H1 (cell line): ENCODE results near the gene CYTL1. TPM values are rescaled to one million over a fixed set of nuclear protein-coding genes. Genes with fewer than 3 reads are reported as not detected.

Experiments
- CTCF ChIA-PET: fragments of 300-600 bp; sonication (Branson Sonifier 250); formaldehyde crosslinking; loops from one replicate; lab custom pipeline; 2021; ENCODE audit not compliant: partially characterized antibody; lab: Charles Lee
- POLR2A ChIA-PET: fragments of 300-600 bp; sonication (Branson Sonifier 250); formaldehyde crosslinking; loops from one replicate; lab custom pipeline; 2021; ENCODE audit warnings: inconsistent platforms; ENCODE audit not compliant: partially characterized antibody; lab: Charles Lee
- DNase-seq, 2 experiments: peaks; one replicate each; pipeline versions ENCODE4 v3.0.0 to v3.0.0-alpha.2; 2010 to 2022; ENCODE audit warnings: low spot score in 2 of 2, low read depth in 1 of 2, mixed read lengths in 1 of 2
- FAIRE-seq: peaks from 2 replicates; lab custom pipeline; 2011; peaks lifted over from hg19 to GRCh38; lab: Jason Lieb, UNC
- H2AFZ ChIP-seq: 2 replicates; pipeline ENCODE4 v1.8.1; 2012; ENCODE audit warnings: low read length, inconsistent platforms
- H2AK5ac ChIP-seq: 2 replicates; pipeline ENCODE4 v1.6.1; 2013; ENCODE audit warnings: low read depth, low read length
- H2BK120ac ChIP-seq: replicated peaks from 2 replicates; pipeline ENCODE3; 2013; ENCODE audit warnings: low read depth, low read length, inconsistent platforms
- H2BK12ac ChIP-seq: 2 replicates; pipeline ENCODE4 v1.6.1; 2013; ENCODE audit warnings: low read depth, low read length
- H2BK15ac ChIP-seq: 2 replicates; pipeline ENCODE4 v1.6.1; 2013; ENCODE audit warnings: low read length
- H2BK20ac ChIP-seq: 2 replicates; pipeline ENCODE4 v1.6.1; 2013; ENCODE audit warnings: low read length
- H2BK5ac ChIP-seq: 2 replicates; pipeline ENCODE4 v1.6.1; 2013; ENCODE audit warnings: low read depth, low read length
- H3K14ac ChIP-seq: 2 replicates; pipeline ENCODE4 v1.6.1; 2013; ENCODE audit warnings: inconsistent platforms; ENCODE audit not compliant: insufficient read length
- H3K18ac ChIP-seq: 2 replicates; pipeline ENCODE4 v1.6.1; 2013; ENCODE audit warnings: low read length; ENCODE audit errors: extremely low read depth
- H3K23ac ChIP-seq: 2 replicates; pipeline ENCODE4 v1.6.1; 2013; ENCODE audit warnings: inconsistent platforms; ENCODE audit not compliant: insufficient read length
- H3K23me2 ChIP-seq: 2 replicates; pipeline ENCODE4 v1.6.1; 2013; ENCODE audit warnings: low read depth, low read length
- H3K27ac ChIP-seq: 2 replicates; pipeline ENCODE4 v1.6.1; 2011; ENCODE audit warnings: low read depth, low read length, inconsistent platforms
- H3K27me3 ChIP-seq, 4 experiments: replicated peaks in 1 of 4; 1 replicate in 1 of 4; 2 replicates in 3 of 4; pipeline versions ENCODE4 v1.6.1 to v1.8.1; 2011 to 2013; ENCODE audit warnings: low read length in 3 of 4, mild to moderate bottlenecking in 3 of 4, inconsistent platforms in 2 of 4, mixed read lengths in 2 of 4, moderate library complexity in 1 of 4; ENCODE audit not compliant: control insufficient read depth in 3 of 4, insufficient read depth in 3 of 4; ENCODE audit errors: extremely low read depth in 1 of 4
- H3K36me3 ChIP-seq, 4 experiments: 2 replicates each; pipeline versions ENCODE4 v1.6.1 to v1.8.1; 2011 to 2013; ENCODE audit warnings: mild to moderate bottlenecking in 4 of 4, low read length in 3 of 4, moderate library complexity in 2 of 4, control low read depth in 1 of 4, inconsistent platforms in 1 of 4; ENCODE audit not compliant: insufficient read depth in 4 of 4, control insufficient read depth in 2 of 4
- H3K4ac ChIP-seq: replicated peaks from 2 replicates; pipeline ENCODE3; 2013; ENCODE audit warnings: low read length, low read depth, mixed read lengths, inconsistent platforms; ENCODE audit not compliant: insufficient read length
- H3K4me1 ChIP-seq, 4 experiments: replicated peaks in 1 of 4; 1 replicate in 1 of 4; 2 replicates in 3 of 4; pipeline versions ENCODE4 v1.6.1 to v1.8.1; 2011 to 2013; ENCODE audit warnings: low read length in 3 of 4, inconsistent platforms in 2 of 4, mixed read lengths in 1 of 4; ENCODE audit not compliant: insufficient read depth in 4 of 4, control insufficient read depth in 3 of 4
- H3K4me2 ChIP-seq, 2 experiments: 2 replicates each; pipeline versions ENCODE4 v1.6.1 to v1.8.1; 2011 to 2013; ENCODE audit warnings: low read depth in 2 of 2, low read length in 2 of 2, control low read depth in 1 of 2, inconsistent platforms in 1 of 2, mild to moderate bottlenecking in 1 of 2; ENCODE audit not compliant: insufficient read depth in 1 of 2
- H3K4me3 ChIP-seq, 4 experiments: fragments of 200-600, 300-600 bp in 1 of 4; sonication (generic), shearing (Covaris generic), sonication (Bioruptor Twin) in 1 of 4; 2 replicates each; pipeline versions ENCODE4 v1.5.1 to v1.8.1; 2011 to 2016; ENCODE audit warnings: low read length in 4 of 4, low read depth in 3 of 4, control low read depth in 2 of 4, inconsistent platforms in 2 of 4, mild to moderate bottlenecking in 2 of 4, mixed read lengths in 1 of 4, moderate library complexity in 1 of 4; ENCODE audit not compliant: insufficient read depth in 2 of 4; ENCODE audit errors: extremely low read depth in 1 of 4
- H3K56ac ChIP-seq: replicated peaks from 2 replicates; pipeline ENCODE3; 2013; ENCODE audit warnings: low read depth, mild to moderate bottlenecking, mixed read lengths, low read length, inconsistent platforms; ENCODE audit not compliant: insufficient read length
- H3K79me1 ChIP-seq: 2 replicates; pipeline ENCODE4 v1.6.1; 2013; ENCODE audit warnings: low read depth, low read length, control low read depth
- H3K79me2 ChIP-seq, 2 experiments: 2 replicates each; pipeline versions ENCODE4 v1.6.1 to v1.8.1; 2012 to 2013; ENCODE audit warnings: low read length in 2 of 2, mild to moderate bottlenecking in 2 of 2, inconsistent platforms in 1 of 2; ENCODE audit not compliant: insufficient read depth in 2 of 2, control insufficient read depth in 1 of 2
- H3K9ac ChIP-seq, 4 experiments: replicated peaks in 1 of 4; 1 replicate in 1 of 4; 2 replicates in 3 of 4; pipeline versions ENCODE4 v1.6.1 to v1.8.1; 2011 to 2013; ENCODE audit warnings: low read depth in 3 of 4, low read length in 3 of 4, control low read depth in 2 of 4, mild to moderate bottlenecking in 2 of 4, moderate library complexity in 2 of 4, inconsistent platforms in 1 of 4; ENCODE audit errors: extremely low read depth in 1 of 4
- H3K9me3 ChIP-seq, 2 experiments: 2 replicates each; pipeline versions ENCODE4 v1.6.1 to v1.8.1; 2012 to 2013; ENCODE audit warnings: mild to moderate bottlenecking in 2 of 2, moderate library complexity in 2 of 2, control low read depth in 1 of 2, inconsistent platforms in 1 of 2, low read depth in 1 of 2, low read length in 1 of 2, mixed read lengths in 1 of 2; ENCODE audit not compliant: insufficient read depth in 2 of 2
- H4K20me1 ChIP-seq, 2 experiments: replicated peaks in 1 of 2; 2 replicates each; pipeline versions ENCODE3 to v1.8.1; 2011 to 2013; ENCODE audit warnings: inconsistent platforms in 2 of 2, low read length in 2 of 2, mild to moderate bottlenecking in 1 of 2; ENCODE audit not compliant: insufficient read depth in 2 of 2, control insufficient read depth in 1 of 2
- H4K5ac ChIP-seq: 2 replicates; pipeline ENCODE4 v1.6.1; 2013; ENCODE audit warnings: low read length, low read depth, mixed read lengths, inconsistent platforms; ENCODE audit not compliant: insufficient read length
- H4K8ac ChIP-seq: 2 replicates; pipeline ENCODE4 v1.8.0; 2013; ENCODE audit warnings: mild to moderate bottlenecking, moderate library complexity, low read length, inconsistent platforms; ENCODE audit not compliant: insufficient read depth; ENCODE audit errors: extremely low read depth
- H4K91ac ChIP-seq: replicated peaks from 2 replicates; pipeline ENCODE3; 2013; ENCODE audit warnings: low read length, mixed read lengths, inconsistent platforms; ENCODE audit not compliant: insufficient read length
- ATF3 ChIP-seq: IDR thresholded peaks from 2 replicates; pipeline ENCODE4 v1.6.1; 2011; ENCODE audit warnings: low read depth, mild to moderate bottlenecking, low read length; ENCODE audit not compliant: insufficient read depth
- EP300 ChIP-seq, 2 experiments: IDR thresholded peaks; 1 replicate in 1 of 2; 2 replicates in 1 of 2; pipeline ENCODE4 v1.6.1; 2011 to 2012; ENCODE audit warnings: low read depth in 2 of 2, low read length in 2 of 2, mild to moderate bottlenecking in 2 of 2, borderline replicate concordance in 1 of 2, inconsistent platforms in 1 of 2, moderate library complexity in 1 of 2
- FOSL1 ChIP-seq: IDR thresholded peaks from 2 replicates; pipeline ENCODE4 v1.6.1; 2011; ENCODE audit warnings: mild to moderate bottlenecking, low read depth, low read length, moderate library complexity; ENCODE audit not compliant: insufficient read depth
- KDM1A ChIP-seq: fragments of 200-600, 300-600 bp; sonication (generic); IDR thresholded peaks from 2 replicates; pipeline ENCODE4 v1.7.1; 2016; ENCODE audit warnings: mild to moderate bottlenecking, low read length, borderline replicate concordance
- PHF8 ChIP-seq: fragments of 200-600 bp; sonication (generic); conservative IDR thresholded peaks from 2 replicates; pipeline ENCODE4 v1.7.1; 2012; ENCODE audit warnings: low read depth, mild to moderate bottlenecking, inconsistent platforms, low read length, moderate library complexity
- RNF2 ChIP-seq: fragments of 200-900, 300-1000 bp; sonication (generic); IDR thresholded peaks from 2 replicates; pipeline ENCODE4 v1.7.1; 2016; ENCODE audit warnings: borderline replicate concordance, low read depth, mild to moderate bottlenecking, antibody characterized with exemption, low read length; ENCODE audit not compliant: poor library complexity, severe bottlenecking; ENCODE audit errors: missing control alignments
- TAF1 ChIP-seq: IDR thresholded peaks from 2 replicates; pipeline ENCODE4 v1.6.1; 2011; ENCODE audit warnings: mild to moderate bottlenecking, low read depth, low read length
- YY1 ChIP-seq: IDR thresholded peaks from 2 replicates; pipeline ENCODE4 v1.6.1; 2011; ENCODE audit warnings: low read depth, mild to moderate bottlenecking, low read length
- WGBS, 2 experiments: shearing (Covaris generic) in 1 of 2; methylation state at CpG; one replicate each; pipeline versions ENCODE4 v1.1.6 to v1.1.7; 2013 to 2015; ENCODE audit warnings: low lambda C conversion rate in 2 of 2, mixed read lengths in 2 of 2, inconsistent platforms in 1 of 2, low coverage in 1 of 2, missing lambda C conversion rate in 1 of 2; ENCODE audit not compliant: insufficient replicate concordance in 2 of 2, insufficient coverage in 1 of 2, insufficient read length in 1 of 2; ENCODE audit errors: extremely low coverage in 1 of 2, missing lambda C conversion rate in 1 of 2; 5-methylcytosine and 5-hydroxymethylcytosine counted together
- polyA plus RNA-seq, 7 experiments: library from polyadenylated mRNA; depleted of rRNA in 3 of 7; stranded (reverse) in 5 of 7; unstranded in 2 of 7; fragments of >200 nt in 5 of 7; fragments of 200-250 nt in 2 of 7; gene quantifications; 1 replicate in 5 of 7; 2 replicates in 1 of 7; 4 replicates in 1 of 7; pipeline versions ENCODE4 v1.2.1 to v1.2.3, GENCODE V29; 2011 to 2013; ENCODE audit warnings: missing spikeins in 2 of 7, mixed read lengths in 2 of 7
- total RNA-seq: library from RNA; stranded (reverse); fragmentation: NEBNext Ultra II Directional; extraction: Animal tissue kit (Norgen Biotek cat#: 25700); gene quantifications from 2 replicates; pipeline ENCODE4 v1.2.1, GENCODE V29; 2021

Gene CYTL1
- total and polyA plus RNA-seq, 2 of the 8 experiments (the other 6 are each of a cell fraction or from before 2014, with no cell fraction given), result 8.6 to 9.8 TPM

DNA sequence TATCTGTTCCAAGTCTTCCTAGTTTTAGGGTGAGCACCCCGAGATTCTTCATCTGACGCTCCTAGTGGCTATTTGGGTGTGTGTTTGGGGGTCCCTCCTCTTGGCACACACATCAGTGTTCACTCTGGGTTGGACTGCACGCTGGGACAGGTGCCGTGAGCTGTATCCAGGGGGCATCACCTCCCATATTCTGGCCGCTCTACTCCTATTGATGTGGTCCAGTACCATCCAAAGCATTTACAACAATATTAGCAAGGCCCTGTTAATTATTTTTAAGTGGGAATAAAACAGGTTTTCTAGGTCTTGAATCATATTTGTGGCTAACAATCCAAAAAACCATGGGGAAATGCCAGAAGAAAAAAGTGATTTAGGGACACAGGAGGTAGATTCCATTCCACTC lies 26.4 kb downstream of the CYTL1 start:
- Histone ChIP-seq H4K91ac (no peak overlapping the region), H3K27ac (no peak overlapping the region), H2BK5ac (no peak overlapping the region), H3K9ac (no peak overlapping the region), H3K27me3 (no peaks in the 10 kb centered on the region), H3K4me2 (no peak overlapping the region), H3K36me3 (no peaks in the 10 kb centered on the region), H3K14ac (no peak overlapping the region), H4K8ac (no peak overlapping the region), H3K4me1 (peaks cover 0 to 9% (median 5%) of the 10 kb centered on the region in 4 experiments; a peak in 4 of 7 replicates), H3K79me1 (no peaks in the 10 kb centered on the region), H3K9me3 (no peaks in the 10 kb centered on the region), H4K5ac (no peak overlapping the region), H3K4me3 (no peak overlapping the region), H4K20me1 (no peaks in the 10 kb centered on the region), H3K23me2 (no peaks in the 10 kb centered on the region), H2AK5ac (no peak overlapping the region), H3K4ac (no peak overlapping the region), H2BK20ac (no peak overlapping the region), H2BK120ac (no peak overlapping the region), H2BK12ac (no peak overlapping the region), H2BK15ac (no peak overlapping the region), H3K18ac (no peak overlapping the region), H3K56ac (no peak overlapping the region), H3K79me2 (no peaks in the 10 kb centered on the region), H3K23ac (no peak overlapping the region), H2AFZ (no peak overlapping the region)
- CTCF ChIA-PET, result interaction anchor here (0.6 to 1.1 kb wide), 3 partner anchors 37 to 797 kb away, joined by 3 to 4 read pairs (median 3); no protein-coding TSS in a partner anchor
- WGBS, 2 experiments, result 88% methylated on average over 5 of the region's 5 CpGs; no CpG with 5 or more reads in 1 of the 2 experiments
- FAIRE-seq (no peak), DNase-seq (no peak)
- no peak for TF ChIP-seq YY1
- no peak for TF ChIP-seq KDM1A
- no peak for TF ChIP-seq FOSL1
- no peak for TF ChIP-seq PHF8
- TF ChIP-seq EP300 (IDR thresholded peaks at IDR 0.05; ENCODE audit: borderline replicate concordance in 1 of 2, low read depth in 2 of 2, low read length in 2 of 2), result no peak
- no peak for TF ChIP-seq RNF2
- TF ChIP-seq TAF1, result no peak
- no peak for TF ChIP-seq ATF3
- POLR2A ChIA-PET, result interaction anchor here (1.1 kb wide), 1 partner anchor 9 kb away, joined by 3 read pairs; no protein-coding TSS in a partner anchor
